Vagina (tissue), 2 donors: ENCODE results near the gene TRAPPC2L. TPM values are rescaled to one million over a fixed set of nuclear protein-coding genes. Genes with fewer than 3 reads are reported as not detected.

ENCODE experiments used
- DNase-seq, 2 donors: peaks; one replicate each; pipeline ENCODE4 v3.0.0-alpha.2; 2017; ENCODE audit errors: extremely low spot score in 2 of 2
- H3K27ac ChIP-seq: fragments of 200-600 bp; sonication (generic); one replicate; pipeline ENCODE4 v1.5.1; 2019
- H3K27me3 ChIP-seq: fragments of 200-600 bp; sonication (generic); one replicate; pipeline ENCODE4 v1.5.1; 2019
- H3K36me3 ChIP-seq, 2 donors: fragments of 200-600 bp; sonication (generic); one replicate each; pipeline ENCODE4 v1.5.1; 2017 to 2019
- H3K4me1 ChIP-seq: fragments of 200-600 bp; sonication (generic); one replicate; pipeline ENCODE4 v1.5.1; 2019
- H3K4me3 ChIP-seq, 2 donors: fragments of 200-600 bp; sonication (generic); 1 replicate in 1 of 2; 2 replicates in 1 of 2; pipeline ENCODE4 v1.5.1; 2016 to 2019
- H3K9me3 ChIP-seq: fragments of 200-600 bp; sonication (generic); one replicate; pipeline ENCODE4 v1.5.1; 2019
- CTCF ChIP-seq, 3 experiments: fragments of 450-650 bp in 2 of 3; fragments of 200-600 bp in 1 of 3; sonication (generic) in 1 of 3; IDR thresholded peaks; one replicate each; pipeline ENCODE4 v1.5.1; 2017 to 2019; ENCODE audit warnings: antibody characterized with exemption in 3 of 3, mild to moderate bottlenecking in 2 of 3, moderate library complexity in 2 of 3
- POLR2A ChIP-seq, 2 donors: fragments of 450-650 bp; IDR thresholded peaks; one replicate each; pipeline ENCODE4 v1.6.1; 2017; ENCODE audit warnings: antibody characterized with exemption in 2 of 2, mild to moderate bottlenecking in 2 of 2, moderate library complexity in 2 of 2
- POLR2AphosphoS5 ChIP-seq, 2 donors: sonication (generic); formaldehyde crosslinking; IDR thresholded peaks; one replicate each; pipeline ENCODE4 v1.9.0; 2017; ENCODE audit warnings: antibody characterized with exemption in 2 of 2, mild to moderate bottlenecking in 2 of 2, low read depth in 1 of 2; ENCODE audit not compliant: insufficient read depth in 1 of 2
- intact Hi-C: fragments of 100-400 bp; cut with DNase I; formaldehyde crosslinking; loops from one replicate; pipeline ENCODE4 v1.15.1; 2023
- total RNA-seq: library from RNA; depleted of rRNA; stranded (reverse); fragments of >200 nt; gene quantifications from one replicate; pipeline ENCODE4 v1.2.3, GENCODE V29; 2016

Gene TRAPPC2L
- total RNA-seq, 1 donor from 2014 or later = 50.8 TPM

GRCh38 chr16:88867581-88868246 lies 10.8 kb downstream of the TRAPPC2L start:
- Histone ChIP-seq H3K9me3 (no peaks in the 10 kb centered on the region), H3K4me1 (no peaks in the 10 kb centered on the region), H3K4me3 (no peak overlapping the region), H3K36me3 (no peaks in the 10 kb centered on the region), H3K27ac (no peak overlapping the region), H3K27me3 (no peaks in the 10 kb centered on the region)
- no peak for DNase-seq
- intact Hi-C loops = no loop called here
- no peak for TF ChIP-seq POLR2A (IDR thresholded peaks at IDR 0.05)
- no peak for TF ChIP-seq POLR2AphosphoS5 (IDR thresholded peaks at IDR 0.05; ENCODE audit: insufficient read depth in 1 of 2, low read depth in 1 of 2)
- no peak for TF ChIP-seq CTCF (IDR thresholded peaks at IDR 0.05)

- Histone ChIP-seq H3K27me3 (no peaks in the 10 kb centered on the region), H3K27ac (no peak overlapping the region), H3K9me3 (no peaks in the 10 kb centered on the region), H3K4me3 (no peak overlapping the region), H3K36me3 (no peaks in the 10 kb centered on the region), H3K4me1 (no peaks in the 10 kb centered on the region)
- DNase-seq = no peak
- intact Hi-C loops = no loop called here
- TF ChIP-seq CTCF (IDR thresholded peaks at IDR 0.05) = no peak
- TF ChIP-seq POLR2A (IDR thresholded peaks at IDR 0.05) = no peak
- TF ChIP-seq POLR2AphosphoS5 (IDR thresholded peaks at IDR 0.05; ENCODE audit: insufficient read depth in 1 of 2, low read depth in 1 of 2) = no peak
These were observed 12.2 kb downstream of the TRAPPC2L start for GRCh38 chr16:88868974-88869672.

GRCh38 chr16:88869673-88869980 lies 12.7 kb downstream of the TRAPPC2L start:
- TF ChIP-seq POLR2A (IDR thresholded peaks at IDR 0.05) (no peak), CTCF (IDR thresholded peaks at IDR 0.05) (no peak), POLR2AphosphoS5 (IDR thresholded peaks at IDR 0.05; ENCODE audit: insufficient read depth in 1 of 2, low read depth in 1 of 2) (no peak)
- Histone ChIP-seq H3K36me3 (no peaks in the 10 kb centered on the region), H3K4me1 (no peaks in the 10 kb centered on the region), H3K27ac (no peak overlapping the region), H3K27me3 (no peaks in the 10 kb centered on the region), H3K4me3 (no peak overlapping the region), H3K9me3 (no peaks in the 10 kb centered on the region)
- intact Hi-C loops = no loop called here
- no peak for DNase-seq

GRCh38 chr16:88870608-88871348 lies 13.9 kb downstream of the TRAPPC2L start:
- Histone ChIP-seq H3K27ac (no peak overlapping the region), H3K27me3 (no peaks in the 10 kb centered on the region), H3K9me3 (no peaks in the 10 kb centered on the region), H3K4me3 (no peak overlapping the region), H3K4me1 (no peaks in the 10 kb centered on the region), H3K36me3 (no peaks in the 10 kb centered on the region)
- no peak for DNase-seq
- TF ChIP-seq POLR2AphosphoS5 (IDR thresholded peaks at IDR 0.05; ENCODE audit: insufficient read depth in 1 of 2, low read depth in 1 of 2) (no peak), POLR2A (IDR thresholded peaks at IDR 0.05) (no peak), CTCF (IDR thresholded peaks at IDR 0.05) (no peak)
- intact Hi-C loops = no loop called here

- H3K36me3 ChIP-seq = no peaks in the 10 kb centered on the region
- H3K4me3 ChIP-seq = no peak overlapping the region
- no peaks in the 10 kb centered on the region for H3K4me1 ChIP-seq
- no peak for TF ChIP-seq POLR2A (IDR thresholded peaks at IDR 0.05)
- TF ChIP-seq CTCF (IDR thresholded peaks at IDR 0.05) = no peak
- no peak for TF ChIP-seq POLR2AphosphoS5 (IDR thresholded peaks at IDR 0.05; ENCODE audit: insufficient read depth in 1 of 2, low read depth in 1 of 2)
- no peaks in the 10 kb centered on the region for H3K9me3 ChIP-seq
- no peak overlapping the region for H3K27ac ChIP-seq
- no peak for DNase-seq
- intact Hi-C loops = no loop called here
- H3K27me3 ChIP-seq = no peaks in the 10 kb centered on the region
These were observed 14.4 kb downstream of the TRAPPC2L start for GRCh38 chr16:88871349-88871702.
